HG02970 (cell line): ENCODE measurements around the gene S100PBP.

Experiments used
- ATAC-seq: cut with Tn5 transposase; IDR thresholded peaks from one replicate; pipeline ENCODE4 v1.9.1; 2021; ENCODE audit warnings: mild to moderate bottlenecking, moderate library complexity, moderate number of reproducible peaks; ENCODE audit not compliant: unreplicated experiment, low FRiP score

S100PBP gene

DNA sequence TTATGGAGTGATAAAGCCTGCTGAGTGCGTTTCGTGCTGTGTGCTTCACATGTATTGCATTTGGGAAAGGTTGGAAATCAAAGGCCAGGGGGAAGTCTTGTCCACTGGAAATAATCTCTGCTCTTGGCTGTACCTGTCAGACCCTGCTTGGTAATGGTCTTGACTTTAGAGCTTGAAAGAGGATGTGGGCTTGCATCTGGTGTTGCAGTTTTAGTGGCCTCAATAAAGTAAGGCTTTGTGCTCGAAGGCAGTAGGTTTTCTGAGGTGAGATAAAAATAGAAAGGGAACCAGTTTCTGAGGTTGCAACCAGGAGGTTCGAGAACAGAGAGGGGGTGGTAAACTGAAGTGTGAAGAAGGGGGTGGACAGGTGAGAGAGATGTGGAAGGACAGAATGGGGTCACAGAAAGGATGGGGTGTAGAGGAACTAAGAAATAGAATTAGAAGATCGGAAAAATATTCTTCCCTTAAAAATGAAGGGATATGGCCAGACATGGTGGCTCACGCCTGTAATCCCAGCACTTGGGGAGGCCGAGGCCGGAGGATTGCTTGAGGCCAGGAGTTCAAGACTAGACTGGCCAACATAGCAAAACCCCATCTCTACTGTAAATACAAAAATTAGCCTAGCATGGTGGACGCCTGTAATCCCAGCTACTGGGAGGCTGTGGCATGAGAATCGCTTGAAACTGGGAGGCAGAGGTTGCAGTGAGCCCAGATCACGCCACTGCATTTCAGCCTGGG lies 1.5 kb downstream of the S100PBP start:
- no peak for ATAC-seq

DNA sequence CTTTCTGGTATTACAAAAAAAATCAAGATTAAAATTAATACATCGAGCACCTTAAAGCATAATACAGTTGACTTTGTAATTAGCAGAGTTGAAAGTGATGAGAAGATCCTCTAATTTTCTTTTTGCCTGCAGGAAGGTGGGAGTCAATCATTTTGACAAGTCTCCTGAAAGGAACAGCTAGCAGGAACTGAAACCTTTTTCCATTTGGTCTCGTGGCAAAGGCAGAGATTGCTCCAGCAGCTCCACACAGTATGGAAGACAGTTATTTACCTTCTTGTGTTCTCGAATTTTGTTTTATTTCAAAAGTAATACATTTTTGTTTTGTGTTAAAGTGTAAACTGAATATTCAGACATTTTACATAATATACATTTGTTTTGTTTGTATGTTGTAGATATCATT lies 7.7 kb downstream of the S100PBP start:
- no peak for ATAC-seq

DNA sequence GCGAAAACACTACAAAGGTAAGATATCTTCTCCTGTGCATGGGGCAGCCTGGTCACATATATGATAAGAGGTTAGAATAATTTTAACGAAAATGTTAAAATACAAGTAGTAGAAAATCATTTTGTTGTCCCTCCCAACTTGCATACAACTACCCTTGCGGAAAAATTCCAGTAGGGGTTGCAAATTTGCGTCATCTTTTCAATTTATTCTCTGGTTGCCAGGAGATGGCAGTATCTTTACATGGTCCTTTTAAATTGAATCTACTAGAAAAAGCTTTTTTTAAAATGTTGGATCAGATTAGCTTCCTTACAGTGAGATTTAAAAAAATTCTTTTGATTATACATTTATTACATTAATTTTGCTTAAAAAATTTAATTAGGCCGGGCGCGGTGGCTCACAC lies 10.9 kb downstream of the S100PBP start:
- no peak for ATAC-seq

DNA sequence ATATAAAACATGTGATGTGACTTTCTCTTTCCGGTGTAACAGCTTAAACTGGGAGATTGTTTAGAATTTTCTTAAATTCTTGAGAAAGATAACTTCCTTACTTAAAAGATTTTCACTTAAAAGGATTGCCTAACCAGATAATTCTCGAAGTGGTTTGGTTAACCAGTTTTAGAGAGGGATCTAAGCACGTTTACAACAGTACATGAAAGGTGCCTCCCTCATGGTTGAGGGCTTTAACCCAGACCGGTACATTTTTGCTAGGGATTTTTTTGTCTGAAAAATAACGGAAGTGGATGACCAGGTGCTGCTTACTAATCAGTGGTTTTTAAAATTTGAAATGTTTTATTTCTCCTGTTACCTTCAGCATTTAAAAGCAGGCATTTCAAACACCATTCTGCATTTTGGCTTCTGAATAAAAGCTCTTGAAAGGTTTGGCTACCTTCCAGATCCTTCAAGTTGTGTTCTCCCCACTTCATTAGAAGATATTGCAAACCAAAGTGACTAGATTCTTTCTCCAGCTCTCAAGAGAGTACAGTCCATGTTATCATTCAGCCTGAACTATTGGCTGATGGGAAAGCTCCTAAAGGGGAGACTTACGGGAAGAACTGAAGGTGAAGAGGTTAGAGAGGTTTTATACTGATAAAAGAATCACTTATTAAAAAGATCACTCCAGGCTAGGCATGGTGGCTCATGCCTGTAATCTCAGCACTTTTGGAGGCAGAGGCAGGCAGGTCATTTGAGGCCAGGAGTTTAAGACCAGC lies 12.8 kb downstream of the S100PBP start:
- ATAC-seq = no peak

DNA sequence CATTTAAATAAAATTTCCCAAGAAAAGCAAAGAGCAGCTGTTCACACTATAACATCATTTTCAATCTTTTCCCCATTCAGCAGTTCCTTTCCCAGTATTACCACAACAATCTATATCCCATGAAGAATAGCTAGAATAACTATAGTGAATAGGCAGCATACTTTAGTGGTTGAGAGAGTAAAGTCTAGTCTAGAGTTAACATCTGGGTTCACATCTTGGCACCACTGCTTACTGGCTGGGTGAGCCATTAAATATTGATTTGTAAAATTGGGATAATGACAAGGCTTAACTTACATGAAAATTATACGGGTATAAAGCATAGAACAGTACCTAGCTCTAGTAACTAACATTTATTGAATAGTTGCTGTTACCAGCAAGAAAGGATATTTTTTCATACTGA lies 14.4 kb downstream of the S100PBP start:
- no peak for ATAC-seq

DNA sequence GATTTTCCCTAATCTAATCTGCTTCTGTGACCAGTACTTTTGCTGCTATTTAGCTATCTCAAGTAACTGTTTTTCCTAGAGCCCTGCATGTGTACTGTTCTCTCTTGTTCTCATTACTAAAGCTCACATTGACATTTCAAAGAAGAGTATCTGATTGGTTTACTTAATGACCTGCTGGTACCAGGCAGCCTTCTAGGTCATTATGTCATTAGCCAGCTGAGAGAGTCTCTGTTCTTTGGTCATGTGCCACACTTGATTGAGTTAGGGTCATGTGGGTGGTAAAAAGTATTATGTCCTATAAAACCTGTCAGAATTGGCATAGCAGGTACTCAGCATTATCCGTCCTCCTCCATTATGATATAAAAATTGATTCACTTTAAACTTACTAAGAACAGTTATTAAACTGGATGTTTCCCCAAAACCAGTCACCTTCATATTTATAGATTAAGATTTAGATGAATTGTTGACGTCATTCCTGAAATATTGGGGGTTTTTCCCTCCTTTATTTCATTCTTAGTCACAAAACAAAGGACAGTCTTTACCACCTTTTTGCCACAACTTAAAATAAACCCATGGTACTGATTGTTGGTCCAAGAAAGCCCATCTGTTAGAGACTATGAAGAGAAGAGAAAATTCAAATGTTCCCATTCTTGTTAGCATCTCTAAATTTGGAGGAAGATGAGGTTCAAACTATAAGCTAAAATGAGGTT lies 31.1 kb downstream of the S100PBP start:
- ATAC-seq = no peak

DNA sequence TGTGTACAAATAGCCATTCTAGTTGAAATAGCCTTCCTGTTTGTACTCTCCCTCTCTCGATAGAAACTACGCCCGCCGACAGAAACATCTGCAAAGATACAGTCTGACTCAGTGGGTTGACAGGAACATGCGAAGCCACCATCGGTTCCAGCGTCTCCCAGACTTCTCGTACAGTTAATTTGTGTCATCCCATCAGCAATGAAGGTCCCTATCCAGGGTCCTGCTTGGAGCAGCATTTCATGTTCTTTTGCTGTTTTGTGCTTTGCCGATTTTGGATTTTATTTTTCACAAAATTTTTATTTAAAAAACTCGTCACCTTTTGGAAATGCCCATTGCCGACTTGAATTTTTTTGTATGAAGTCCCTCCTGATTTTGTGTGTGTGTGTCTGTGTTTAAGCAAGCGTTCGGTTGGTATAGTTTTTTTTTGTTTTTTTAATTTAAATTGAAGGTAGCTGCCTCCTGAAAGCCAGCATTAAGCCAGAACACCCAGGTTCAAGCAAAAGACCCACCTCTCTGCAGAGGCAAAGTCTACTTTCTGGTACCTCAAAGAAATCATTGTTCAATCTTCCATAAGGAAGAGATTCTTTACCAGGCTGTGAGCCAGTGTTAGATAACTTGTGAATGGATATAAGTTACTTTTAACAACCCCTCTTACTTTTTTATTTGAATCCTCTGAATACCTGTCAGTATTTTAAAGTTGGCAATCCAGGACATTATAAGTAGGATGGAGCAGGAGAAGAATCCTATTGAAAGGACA lies 38.6 kb downstream of the S100PBP start:
- no peak for ATAC-seq

DNA sequence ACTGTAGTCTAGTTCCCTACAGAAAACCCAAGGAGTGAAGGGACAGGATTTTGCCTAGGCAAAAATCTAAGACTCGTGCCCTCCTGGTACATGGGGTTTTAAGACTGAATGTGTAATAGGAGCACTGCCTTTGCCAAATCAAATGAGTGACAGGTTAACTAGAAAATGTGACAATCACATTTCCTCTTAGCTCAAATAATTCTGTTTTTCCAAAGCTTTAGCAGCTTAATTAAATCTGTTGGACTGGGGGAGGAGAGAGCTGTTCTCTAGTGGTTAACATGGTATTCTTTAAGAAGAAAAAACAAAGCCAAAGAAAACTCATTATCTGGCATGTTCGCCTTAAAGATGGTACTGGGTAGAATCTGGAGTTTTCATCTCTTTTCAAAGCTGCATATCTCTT lies 40.7 kb downstream of the S100PBP start:
- ATAC-seq = no peak

DNA sequence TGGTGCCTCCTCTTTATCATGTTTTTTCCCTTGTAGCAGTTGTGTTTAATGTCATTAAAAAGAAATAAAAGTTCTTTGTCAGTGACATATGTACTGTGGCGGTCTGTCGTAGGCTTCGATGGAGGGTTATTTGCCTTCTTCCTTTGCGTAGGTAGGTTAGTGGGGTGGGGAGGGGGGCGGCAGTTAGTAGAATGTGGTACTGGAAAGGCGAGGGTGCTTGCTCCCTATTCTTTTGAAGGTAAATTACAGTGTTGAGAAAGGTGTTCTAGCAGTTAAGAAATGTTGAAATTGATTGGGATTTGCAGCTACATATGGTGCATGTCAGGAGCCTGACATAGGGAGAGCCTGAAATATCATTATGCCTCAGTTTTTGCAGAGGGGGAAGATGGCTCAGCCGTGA lies 41.3 kb downstream of the S100PBP start:
- no peak for ATAC-seq

DNA sequence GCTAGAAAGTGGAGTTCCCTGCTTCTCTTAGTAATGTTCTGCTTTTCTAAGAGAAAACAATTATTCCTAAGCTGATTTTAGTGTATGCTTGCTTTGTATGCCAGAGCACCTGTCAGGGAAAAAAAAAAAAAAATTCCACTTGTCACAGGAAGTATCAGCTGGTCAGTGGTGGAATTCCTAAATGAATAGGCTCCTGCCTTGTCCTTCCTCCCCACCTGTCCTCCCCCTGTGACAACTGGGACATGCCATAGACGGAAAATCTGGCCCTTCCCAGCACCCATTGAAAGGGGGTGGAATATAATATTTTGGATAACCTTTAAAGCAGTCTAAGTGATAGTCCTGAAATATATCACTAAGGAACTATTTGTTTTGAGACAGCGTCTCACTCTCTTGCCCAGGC lies 42.5 kb downstream of the S100PBP start:
- no peak for ATAC-seq

DNA sequence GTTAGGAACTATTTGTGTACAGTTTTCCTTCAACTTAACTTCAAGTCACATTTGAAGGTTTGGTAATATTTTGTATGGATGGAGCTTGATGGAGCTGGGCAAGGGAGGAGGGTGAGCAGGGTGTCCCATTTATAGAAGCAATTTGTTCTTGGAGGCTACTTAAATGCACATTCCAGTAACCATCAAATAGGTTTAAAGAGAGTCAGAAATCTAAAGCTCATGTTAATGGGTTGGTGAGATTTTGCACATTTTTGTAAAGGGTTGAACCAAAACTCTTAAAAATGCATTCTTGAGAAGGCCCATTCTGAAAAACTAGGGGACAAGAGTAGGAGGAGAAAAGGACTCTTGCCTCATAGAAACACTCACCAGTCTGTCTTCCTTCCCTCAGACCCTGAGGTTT lies 43.1 kb downstream of the S100PBP start:
- ATAC-seq = no peak

DNA sequence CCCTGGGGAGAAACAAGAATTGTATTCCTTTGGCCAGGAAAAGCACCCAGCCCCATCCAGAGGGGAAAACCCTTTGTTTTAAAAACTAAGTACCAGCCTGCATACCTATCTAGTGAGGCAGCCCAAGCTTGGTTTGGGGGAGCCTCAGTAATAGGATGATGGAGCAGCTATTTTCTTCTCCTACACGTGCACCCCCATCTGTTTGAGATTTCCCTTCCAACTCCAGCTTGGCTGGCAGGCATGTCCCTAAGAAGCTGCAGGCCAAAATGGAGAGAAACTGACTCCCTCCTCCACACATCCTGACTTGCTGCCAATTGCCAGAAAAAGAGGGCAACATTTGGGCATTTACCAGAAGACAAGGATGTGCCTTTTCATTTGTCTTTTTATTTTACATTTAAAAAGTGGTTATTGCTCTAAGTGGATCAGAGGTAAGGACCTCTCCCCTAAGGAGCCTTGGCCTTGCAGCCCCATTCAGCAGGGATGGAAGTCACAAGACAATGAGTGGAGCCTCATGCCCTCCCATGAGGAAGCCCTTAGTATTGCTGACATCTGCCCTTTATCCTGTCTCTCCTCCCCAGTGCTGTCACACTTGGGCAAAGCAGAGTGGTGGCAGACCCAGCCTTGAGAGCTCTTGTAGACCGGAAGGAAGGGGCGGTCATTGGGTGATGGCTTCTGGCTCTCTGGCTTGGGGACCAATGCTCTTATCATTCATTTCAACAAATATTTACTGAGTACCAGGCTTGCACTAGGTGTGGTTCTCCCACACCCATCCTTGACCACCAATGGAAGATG lies 44.6 kb downstream of the S100PBP start:
- no peak for ATAC-seq

DNA sequence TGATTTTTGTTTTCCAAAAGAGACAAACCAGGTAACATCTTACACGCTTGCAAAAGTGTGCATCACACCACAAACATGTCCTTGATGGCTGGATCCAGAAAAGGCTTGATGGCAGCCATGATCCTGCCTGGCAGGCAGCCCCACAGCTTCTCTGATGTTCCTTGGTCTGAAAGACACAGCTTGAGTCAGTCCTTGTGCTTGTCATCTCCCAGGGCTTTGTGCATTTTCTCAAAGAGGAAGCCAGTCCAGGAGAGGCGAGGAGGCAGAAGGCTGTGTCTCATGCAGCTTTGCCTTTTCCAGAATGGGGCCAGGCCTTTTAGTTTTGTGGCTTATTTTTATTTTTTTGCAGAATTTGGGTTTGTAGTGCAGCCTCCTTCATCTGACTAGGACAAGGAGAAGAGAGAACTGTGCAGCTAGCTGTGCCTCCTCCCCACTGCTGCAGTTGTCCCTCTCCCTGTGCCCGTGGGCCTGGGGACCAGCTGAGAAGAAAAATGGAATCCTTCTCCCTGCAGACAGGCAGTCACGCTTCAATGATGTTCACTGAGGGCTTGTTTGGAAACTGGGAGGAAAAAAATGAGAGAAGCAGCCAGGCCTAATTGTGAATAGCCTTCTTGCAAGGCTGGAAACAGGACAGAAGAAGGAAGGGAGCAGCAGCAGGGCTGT lies 45.9 kb downstream of the S100PBP start:
- ATAC-seq = no peak

DNA sequence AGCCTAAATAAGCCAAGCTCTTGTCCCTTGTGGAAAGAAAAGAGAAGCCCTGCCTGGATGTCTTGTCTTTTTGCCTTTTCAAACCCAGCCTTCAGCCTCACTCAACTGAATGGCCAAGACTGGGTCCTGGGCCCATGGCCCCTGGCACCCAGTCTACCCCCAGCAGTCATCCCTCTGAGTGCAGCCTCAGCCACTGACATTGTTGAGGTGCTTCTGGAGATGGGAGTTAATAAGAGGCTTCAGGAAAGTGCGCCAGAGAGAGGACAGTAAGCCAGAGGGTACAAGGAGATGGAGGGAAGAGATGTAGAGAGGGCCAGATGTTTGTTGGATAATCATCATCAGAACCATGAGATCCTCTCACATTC lies 46.4 kb downstream of the S100PBP start:
- no peak for ATAC-seq

DNA sequence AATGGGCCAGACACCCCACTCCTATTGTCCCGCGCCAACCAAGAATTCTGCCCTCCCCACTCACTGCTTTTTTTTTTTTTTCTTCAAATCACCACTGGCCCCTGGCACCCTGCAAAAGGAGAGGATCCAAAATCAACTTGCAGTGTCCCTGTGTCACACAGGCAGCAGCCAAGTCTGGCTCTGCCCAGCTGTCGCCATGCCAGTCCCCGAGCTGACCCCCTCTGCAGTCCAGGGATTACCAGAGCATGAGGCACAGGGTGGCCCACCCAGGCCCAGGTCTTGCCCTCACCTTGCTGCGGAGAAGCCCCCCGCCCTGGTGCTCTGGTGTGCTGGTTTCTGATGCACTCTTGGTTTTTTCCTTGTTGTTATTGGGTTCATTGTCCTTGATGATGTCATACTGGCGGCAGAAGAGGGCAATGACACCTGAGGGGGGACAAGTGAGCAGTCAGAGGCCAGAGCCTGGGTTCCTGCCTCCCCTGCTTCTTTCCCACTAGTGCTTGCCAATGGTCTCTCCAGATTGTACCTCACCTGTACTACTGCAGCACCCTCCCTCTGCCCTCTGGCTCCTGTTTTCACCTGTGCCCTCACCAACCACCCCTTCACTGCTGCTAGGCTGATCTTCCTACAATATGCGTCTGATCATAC lies 47.0 kb downstream of the S100PBP start:
- no peak for ATAC-seq

DNA sequence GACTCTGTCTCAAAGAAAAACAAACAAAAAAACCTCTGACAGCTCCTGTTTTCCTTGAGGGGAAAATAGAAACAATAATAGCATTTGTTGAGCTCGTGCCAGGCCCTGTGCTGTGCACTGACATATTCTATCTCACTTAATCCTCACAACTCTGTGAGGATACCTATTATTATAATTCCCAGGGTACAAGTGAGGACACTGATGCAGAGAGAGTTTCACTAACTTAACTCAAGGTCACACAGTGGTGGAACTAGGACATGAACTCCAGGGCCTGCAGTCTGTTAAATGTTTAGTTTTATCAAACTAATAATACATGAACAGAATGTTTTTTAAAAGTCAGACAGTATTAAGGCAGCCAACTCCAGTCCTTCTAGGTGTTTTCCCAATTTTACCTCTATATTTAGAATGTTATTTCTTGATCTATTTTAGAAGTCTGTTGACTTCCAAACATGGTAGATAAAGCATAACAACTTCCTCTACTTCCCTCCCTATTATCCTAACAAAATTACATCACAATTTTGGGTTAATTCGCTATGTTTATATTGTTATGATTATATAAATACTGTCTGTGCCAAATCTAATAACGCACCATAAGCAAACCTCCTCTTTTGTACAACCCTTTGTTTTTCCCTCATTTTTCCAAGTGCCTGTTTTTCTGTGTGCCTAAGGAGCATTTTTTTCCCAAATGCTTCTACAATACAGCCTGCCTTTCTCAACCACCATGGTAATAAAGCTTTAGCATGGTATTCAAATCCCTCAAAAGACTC lies 48.4 kb downstream of the S100PBP start:
- no peak for ATAC-seq

DNA sequence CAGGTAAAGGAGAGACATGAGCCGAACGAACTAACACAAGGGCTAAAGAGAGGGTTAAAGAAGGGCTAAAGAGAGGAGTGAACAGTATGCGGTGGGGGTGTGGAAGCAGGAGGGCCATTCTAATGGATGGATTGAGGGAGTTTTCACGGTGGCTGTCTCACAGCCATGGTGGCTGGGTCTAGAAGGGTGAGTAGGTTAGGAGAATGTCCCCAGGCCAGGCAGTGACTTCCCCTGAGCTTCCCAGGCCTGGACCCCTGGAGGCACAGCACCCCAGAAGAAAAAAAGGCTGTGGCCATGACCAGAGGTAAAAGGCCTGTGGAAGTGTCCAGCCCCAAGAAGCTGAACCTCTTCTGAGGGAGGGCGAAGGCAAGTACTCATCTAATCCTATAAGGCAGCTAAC lies 49.7 kb downstream of the S100PBP start:
- no peak for ATAC-seq

DNA sequence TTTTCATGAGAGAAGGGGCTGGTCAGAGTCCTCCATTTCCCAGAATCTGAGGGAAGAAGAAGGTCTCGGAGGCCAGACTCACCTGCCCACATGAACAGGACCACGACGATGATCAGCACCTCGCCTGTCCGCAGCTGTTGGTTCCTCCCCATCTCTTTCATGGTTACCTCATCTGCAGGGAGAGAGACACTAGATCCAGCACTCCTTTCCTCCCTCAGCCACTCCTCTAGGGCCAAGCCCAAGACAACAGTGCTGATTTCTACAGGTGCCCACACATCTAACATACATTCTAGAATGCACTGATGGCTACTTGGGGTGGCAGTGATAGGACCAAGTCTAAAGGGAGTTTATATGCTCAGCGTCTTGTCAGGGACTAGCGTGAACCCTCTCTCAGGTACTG lies 50.2 kb downstream of the S100PBP start:
- no peak for ATAC-seq
